ENCODE data around the gene REP15.

DNA sequence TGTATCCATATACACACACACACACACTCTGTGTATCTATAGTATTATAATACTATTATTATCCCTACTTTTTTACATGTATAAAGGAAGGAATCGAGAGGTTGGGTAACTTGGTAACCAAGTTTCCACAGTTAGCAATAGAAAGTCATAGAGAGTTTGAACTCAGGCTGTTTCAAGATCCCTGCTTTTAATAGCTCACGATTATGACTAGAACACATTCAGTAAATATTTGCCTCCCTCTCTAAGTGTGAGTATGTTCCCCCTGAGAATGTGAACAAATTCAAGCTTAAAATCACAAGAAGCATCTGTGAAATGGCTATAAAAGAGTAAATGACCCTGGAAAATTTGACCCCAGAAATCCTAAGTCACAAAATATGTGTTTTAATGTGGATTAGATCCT is 11.0 kb upstream of the REP15 start:
- TF ChIP-seq TAF1 (conservative IDR thresholded peaks at IDR 0.05): no peak
- TF ChIP-seq, protein P1, sequence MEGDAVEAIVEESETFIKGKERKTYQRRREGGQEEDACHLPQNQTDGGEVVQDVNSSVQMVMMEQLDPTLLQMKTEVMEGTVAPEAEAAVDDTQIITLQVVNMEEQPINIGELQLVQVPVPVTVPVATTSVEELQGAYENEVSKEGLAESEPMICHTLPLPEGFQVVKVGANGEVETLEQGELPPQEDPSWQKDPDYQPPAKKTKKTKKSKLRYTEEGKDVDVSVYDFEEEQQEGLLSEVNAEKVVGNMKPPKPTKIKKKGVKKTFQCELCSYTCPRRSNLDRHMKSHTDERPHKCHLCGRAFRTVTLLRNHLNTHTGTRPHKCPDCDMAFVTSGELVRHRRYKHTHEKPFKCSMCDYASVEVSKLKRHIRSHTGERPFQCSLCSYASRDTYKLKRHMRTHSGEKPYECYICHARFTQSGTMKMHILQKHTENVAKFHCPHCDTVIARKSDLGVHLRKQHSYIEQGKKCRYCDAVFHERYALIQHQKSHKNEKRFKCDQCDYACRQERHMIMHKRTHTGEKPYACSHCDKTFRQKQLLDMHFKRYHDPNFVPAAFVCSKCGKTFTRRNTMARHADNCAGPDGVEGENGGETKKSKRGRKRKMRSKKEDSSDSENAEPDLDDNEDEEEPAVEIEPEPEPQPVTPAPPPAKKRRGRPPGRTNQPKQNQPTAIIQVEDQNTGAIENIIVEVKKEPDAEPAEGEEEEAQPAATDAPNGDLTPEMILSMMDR (IDR thresholded peaks at IDR 0.05; ENCODE audit: low read depth, low read length, missing input control): no peak
- TF ChIP-seq FOXA1 (IDR thresholded peaks at IDR 0.05): no peak
- TF ChIP-seq, protein P2, sequence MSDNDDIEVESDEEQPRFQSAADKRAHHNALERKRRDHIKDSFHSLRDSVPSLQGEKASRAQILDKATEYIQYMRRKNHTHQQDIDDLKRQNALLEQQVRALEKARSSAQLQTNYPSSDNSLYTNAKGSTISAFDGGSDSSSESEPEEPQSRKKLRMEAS (IDR thresholded peaks at IDR 0.05): no peak
- no peak for TF ChIP-seq RXRA (IDR thresholded peaks at IDR 0.05)
- no peak for TF ChIP-seq RAD21 (IDR thresholded peaks at IDR 0.05)

Measured in liver (tissue), 3 donors.